Measurements from ENCODE around the gene XYLB.
"Not testable (repeated sequence)": the region's sequence is repeated elsewhere in the genome, so short reads cannot be mapped to it uniquely, and the experiment has no call there.

Gene XYLB

DNA sequence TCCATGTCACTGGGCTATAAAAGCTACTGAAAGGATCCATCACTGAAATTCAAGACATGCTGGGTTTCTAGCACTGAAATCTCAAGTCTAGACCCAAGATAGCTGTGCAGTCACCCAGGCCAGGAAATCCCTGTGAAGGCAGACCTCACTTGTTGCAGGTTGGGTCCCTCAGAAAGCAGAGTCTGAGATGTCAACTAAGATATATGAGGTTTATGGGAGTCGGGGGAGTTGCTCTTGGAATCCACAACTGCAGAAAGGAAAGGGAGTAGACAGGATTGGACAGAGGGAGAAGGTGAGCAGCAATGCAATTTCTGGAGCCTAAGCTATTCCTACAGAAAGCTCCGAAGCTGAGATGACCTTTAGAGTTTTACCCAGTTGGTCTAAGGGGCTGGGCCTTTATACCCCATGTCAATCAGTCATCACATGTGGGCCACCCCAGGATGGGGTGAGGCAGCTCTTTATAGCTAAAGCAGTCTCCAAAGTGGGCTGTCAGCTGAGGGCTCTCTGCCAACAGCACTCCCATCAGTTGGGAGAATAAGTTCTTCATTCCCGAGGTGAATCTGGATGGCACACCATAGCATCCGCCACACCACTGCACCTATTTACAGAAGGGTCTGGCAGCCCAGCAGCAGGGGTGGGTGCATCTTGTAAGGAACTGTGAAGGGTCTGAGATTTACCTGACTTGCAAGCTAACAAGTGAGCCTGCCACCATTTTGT, 54.8 kb downstream of the XYLB start:
- DNase-seq, result no peak

DNA sequence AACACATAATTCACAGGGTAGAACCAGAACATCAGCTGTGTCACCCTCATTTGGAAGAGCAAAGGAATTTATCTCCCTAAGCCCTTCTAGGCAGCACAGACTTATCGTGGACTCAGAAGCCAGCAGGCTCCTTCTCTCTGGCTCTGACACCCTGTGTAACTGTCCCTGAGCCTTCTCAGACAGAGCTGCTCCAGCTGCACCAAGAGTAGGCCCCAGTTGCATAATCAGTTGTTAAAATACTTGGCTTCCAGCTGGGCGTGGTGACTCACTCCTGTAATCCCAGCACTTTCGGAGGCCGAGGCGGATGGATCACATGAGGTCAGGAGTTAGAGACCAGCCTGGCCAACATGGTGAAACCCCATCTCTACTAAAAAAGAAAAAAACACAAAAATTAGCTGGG, 57.7 kb downstream of the XYLB start:
- DNase-seq, result no peak

DNA sequence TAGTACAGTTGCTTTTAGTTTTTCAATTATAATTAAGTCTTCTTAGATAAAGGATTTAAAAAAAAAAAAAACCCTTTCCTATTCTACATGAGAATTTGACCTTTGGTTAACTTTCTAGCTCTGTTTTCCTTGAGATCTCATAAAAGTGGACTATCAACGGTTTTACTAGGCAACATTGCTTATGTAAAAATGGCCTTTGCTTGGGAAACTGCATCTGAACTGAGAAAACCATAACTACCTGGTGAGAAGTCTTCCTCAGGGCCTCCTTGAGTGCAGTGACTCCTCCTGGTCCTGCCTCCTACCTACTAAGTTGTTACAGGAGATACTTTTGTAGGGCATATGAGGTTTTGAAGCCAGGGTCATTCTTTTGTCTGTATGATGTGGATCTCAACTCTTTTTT, 65.0 kb downstream of the XYLB start:
- DNase-seq, result no peak

DNA sequence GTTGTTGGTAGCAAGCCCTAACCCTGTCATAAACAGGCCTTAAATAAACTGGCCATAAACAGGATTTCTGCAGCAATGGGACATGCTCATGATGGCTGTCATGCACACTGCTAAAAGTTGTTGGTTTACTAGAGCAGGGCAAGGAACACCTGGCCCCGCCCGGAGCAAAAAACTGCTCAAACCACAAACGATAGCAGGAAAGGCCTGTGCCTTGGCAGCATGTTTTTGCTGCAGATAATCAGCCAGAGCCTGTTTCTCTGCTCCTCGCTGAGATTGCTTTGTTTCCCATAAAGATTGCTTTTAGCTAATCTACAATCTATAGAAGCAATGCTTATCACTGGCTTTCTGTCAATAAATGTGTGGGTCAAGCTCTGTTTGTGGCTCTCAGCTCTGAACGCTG, 74.2 kb downstream of the XYLB start:
- not testable (repeated sequence) for DNase-seq

DNA sequence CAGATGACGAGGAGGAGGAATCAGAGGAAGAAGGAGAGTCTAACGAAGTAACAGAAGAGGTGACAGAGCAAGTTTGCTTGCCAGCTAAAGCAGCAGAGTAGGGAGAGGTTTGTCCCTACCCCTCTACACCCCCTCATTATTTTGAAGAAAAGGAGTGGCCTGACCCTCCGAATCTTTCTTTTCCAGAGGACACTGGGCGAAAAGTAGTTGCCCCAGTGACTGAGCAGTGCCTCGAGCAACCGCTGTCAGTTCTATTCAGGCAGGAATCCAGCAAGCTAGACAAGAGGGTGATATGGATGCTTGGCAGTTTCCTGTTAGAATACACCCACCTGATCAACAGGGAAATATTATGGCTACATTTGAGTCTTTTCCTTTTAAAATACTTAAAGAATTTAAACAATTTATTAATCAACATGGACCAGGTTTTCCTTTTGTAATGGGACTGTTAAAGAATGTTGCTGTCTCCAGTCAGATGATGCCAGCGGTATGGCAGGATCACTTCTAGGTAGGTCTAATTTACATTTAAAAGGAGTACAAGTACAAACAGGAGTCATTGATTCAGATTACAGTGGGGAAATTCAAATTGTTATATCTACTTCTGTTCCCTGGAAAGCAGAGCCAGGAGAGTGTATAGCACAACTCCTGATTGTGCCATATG, 75.2 kb downstream of the XYLB start:
- DNase-seq, result no peak

DNA sequence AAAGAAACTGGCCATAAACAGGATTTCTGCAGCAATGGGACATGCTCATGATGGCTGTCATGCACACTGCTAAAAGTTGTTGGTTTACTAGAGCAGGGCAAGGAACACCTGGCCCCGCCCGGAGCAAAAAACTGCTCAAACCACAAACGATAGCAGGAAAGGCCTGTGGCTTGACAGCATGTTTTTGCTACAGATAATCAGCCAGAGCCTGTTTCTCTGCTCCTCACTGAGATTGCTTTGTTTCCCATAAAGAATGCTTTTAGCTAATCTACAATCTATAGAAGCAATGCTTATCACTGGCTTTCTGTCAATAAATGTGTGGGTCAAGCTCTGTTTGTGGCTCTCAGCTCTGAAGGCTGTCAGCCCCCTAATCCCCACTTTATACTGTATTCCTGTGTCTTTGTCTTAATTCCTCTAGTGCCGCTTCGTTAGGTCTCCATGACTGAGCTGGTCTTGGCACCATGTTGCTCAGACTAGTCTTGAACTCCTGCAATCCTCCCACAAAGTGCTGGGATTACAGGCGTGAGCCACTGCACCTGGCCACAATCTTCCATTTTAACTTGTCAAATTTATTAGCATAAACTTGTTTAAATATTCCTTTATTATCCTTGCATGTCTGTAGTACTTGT, 80.3 kb downstream of the XYLB start:
- not testable (repeated sequence) for DNase-seq

DNA sequence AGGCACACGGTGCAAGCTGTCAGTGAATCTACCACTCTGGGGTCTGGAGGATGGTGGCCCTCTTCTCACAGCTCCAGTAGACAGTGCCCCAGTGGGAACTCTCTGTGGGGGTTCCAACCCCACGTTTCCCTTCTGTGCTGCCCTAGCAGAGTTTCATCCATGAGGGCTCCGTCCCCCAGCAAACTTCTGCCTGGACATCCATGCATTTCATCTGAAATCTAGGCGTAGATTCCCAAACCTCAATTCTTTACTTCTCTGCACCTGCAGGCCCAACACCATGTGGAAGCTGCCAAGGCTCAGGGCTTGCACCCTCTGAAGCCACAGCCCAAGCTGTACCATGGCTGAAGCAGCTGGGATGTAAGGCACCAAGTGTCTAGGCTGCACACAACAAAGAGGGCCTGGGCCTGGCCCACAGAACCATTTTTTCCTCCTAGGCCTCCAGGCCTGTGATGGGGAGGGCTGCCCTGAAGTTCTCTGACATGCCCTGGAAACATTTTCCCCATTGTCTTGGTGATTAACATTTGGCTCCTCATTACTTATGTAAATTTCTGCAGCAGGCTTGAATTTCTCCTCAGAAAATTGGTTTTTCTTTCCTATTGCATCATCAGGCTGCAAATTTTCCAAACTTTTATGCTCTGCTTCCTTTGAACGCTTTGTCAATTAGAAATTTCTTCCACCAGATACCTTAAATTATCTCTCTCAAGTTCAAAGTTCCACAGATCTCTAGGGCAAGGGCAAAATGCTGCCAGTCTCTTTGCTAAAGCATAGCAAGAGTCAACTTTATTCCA, 86.5 kb downstream of the XYLB start:
- DNase-seq, result not testable (repeated sequence)

DNA sequence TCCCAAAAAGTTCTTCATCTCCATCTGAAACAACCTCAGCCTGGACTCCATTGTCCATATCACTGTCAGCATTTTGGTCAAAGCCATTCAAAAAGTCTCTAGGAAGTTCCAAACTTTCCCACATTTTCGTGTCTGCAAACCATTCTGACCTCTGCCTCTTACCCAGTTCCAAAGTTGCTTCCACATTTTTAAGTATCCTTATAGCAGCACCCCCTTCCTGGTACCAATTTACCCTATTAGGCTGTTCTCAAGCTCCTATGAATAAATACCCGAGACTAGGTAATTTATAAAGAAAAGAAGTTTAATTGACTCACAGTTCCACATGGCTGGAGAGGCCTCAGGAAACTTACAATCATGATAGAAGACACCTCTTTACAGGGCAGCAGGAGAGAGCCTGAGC, 87.1 kb downstream of the XYLB start:
- DNase-seq, result not testable (repeated sequence)

DNA sequence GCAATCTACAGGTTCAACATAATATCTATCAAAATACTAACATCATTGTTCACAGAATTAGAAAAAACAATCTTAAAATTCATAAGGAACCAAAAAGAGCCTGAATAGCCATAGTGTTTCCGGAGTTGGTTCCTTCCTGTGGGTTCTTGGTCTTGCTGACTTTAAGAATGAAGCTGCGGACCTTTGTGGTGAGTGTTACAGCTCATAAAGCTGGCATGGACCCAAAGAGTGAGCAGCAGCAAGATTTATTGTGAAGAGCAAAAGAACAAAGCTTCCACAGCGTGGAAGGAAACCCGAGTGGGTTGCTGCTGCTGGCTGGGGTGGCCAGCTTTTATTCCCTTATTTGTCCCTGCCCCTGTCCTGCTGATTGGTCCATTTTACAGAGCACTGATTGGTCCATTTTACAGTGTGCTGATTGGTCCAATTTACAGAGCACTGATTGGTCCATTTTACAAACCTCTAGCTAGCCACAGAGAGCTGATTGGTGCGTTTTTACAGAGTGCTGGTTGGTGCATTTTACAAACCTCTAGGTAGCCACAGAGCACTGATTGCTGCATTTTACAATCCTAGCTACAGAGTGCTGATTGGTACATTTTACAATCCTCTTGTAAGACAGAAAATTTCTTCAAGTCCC, 92.0 kb downstream of the XYLB start:
- peak; percentile 66 for DNase-seq

DNA sequence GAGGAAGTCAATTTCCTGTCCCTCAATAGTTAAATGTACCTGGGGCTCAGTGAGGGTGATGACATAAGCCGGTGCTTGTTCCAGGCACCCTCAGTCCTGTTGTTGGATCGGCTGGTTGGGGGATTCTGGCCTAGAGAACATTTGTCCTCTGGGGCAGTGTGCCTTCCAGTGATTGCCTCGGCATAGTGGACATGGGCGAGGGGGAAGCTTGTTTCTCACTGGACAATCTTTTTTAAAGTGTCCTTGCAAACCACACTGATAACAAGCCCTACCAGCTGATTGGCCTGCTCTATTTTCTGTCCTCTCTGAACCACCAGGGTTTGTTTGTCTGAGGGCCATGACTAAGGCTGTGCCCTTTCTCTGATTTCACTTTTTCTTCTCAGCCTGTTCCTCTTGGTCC, 96.6 kb downstream of the XYLB start:
- not testable (repeated sequence) for DNase-seq

DNA sequence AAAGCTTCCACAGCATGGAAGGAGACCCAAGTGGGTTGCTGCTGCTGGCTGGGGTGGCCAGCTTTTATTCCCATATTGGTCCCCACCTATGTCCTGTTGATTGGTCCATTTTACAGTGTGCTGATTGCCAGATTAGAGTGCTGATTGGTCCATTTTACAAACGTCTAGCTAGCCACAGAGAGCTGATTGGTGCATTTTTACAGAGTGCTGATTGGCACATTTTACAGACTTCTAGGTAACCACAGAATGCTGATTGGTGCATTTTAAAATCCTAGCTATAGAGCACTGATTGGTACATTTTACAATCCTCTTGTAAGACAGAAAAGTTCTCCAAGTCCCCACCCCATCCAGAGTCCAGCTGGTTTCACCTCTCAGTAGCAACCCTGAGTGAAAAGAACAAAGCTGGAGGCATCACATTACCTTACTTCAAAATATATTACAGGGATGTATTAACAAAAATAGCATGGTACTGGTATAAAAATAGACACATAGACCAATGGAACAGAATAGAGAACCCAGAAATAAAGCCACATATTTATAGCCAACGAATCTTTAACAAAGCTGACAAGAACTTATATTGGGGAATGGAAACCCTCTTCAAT, 99.6 kb downstream of the XYLB start:
- DNase-seq, result no peak

DNA sequence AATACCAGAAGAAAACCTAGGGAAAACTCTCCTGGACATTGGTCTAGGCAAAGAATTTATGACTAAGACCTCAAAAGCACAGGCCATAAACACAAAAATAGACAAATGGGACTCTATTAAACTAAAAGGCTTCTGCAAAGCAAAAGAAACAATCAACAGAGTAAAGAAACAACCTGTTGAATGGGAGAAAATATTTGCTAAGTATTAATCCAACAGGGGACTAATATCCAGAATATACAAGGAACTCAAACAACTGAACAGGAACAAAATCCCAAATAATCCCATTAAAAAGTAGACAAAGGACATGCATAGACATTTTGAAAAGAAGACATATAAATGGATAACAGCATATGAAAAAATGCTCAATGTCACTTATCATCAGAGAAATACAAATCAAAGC, 100.2 kb downstream of the XYLB start:
- no peak for DNase-seq

DNA sequence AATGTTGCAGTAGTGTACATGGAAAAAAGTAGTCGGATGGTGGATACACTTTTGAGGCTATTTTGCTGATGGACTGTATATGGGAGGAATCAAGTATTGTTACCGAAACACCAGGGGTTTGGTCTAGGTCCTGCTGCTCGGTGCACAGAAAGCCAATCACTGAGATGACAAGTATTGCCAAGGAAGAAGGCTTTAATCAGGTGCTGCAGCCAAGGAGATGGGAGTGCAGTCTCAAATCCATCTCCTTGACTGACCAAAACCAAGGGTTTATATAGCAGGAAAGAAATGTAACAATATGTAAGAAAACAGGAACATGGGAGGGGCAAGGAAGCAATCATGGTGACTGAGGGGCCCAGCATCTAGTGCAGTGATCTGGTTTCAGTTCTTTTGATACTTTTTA, 104.3 kb downstream of the XYLB start:
- DNase-seq, result no peak

DNA sequence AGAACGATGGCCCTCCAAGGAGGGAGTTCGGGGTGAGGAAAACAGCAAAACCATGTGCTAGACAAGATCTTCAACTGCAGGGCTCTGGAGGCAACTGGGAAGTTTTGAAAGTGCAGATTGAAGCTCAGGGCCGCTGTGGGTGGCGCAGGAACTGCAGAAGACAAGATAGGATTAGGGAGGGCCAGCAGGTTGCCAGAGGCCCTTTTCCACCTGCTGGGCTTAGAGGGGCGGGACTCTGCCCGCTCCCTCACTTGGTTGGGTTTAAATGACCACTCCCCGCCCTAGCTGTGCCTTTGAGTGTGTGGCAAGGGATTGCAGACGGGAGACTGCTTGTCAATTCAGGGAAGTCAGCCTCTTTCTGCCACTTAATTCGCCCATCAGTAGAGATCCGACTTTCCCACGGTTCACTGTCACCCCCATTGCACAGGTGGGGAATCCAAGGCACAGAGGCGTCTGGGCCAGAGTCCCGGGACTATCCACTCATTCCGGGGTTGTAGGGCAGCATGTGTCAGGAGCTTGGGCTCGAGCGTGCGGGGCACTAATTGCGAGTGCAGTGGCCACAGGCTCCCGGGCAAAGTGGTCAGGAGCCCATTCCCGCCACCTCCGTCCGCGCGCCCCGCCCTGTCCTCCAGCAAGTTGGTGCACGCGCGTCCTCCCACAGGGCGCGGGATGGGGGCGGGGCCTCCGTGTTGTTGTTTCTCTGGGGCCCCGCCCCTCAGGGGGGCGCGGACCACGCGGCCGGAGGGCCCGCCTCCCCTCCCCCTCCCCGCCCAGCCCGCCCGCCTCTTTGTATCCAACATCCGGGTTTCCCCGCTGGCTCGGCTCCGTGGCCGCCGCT, 106.7 kb downstream of the XYLB start, which contains the start of gene ACVR2B:
ACVR2B (plus strand) TSS at position 816 of the 838 bp plus-strand sequence. CDS start 433 bp downstream, outside the sequence.
- DNase-seq, result peak; percentile 18

DNA sequence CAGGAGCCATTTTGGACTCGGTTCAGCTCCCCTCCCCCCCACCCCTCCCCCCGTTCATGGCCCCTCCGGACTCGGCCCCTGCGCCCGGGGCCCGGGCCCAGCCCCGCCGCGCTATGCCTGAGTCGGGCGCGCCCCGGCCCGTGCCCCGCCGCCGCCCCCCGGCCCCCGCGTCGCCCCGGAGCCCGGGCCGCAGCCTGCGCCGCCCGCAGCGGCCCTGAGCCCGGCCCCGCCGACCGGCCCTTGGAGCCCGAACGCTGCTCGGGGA, 107.3 kb downstream of the XYLB start:
- no peak for DNase-seq

DNA sequence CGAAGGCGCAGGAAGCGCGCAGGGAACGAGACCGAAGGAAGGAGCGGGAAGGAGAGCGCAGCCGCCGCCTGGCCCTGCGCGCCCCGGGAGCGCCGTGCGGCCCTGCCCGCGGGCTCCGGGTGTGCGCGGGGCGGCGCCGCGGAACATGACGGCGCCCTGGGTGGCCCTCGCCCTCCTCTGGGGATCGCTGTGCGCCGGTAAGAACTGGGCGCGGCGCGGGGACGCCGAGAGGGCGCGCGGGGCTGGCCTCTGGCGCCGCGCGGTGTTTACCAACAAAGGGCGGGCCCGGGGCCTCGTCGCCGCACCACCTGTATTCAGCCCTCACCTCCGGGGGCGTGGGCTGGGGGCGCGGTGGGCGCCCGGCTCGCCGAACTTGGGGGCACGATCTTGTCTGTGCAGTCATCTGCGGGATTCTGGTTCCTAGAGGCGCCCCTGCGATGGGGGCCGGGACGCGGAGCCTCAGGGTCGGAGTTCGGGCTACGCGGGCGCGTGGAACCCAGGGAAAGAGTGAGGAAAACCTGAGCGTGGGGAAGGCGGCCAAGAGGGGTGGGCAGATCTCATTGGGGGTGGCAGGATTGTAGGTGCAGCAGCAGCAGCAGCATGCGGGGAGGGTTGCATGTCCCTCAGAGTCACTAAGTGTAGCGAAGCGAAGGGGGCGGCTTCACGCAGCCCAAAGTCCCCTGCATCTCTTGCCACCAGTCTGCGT, 107.7 kb downstream of the XYLB start:
- DNase-seq, result no peak

DNA sequence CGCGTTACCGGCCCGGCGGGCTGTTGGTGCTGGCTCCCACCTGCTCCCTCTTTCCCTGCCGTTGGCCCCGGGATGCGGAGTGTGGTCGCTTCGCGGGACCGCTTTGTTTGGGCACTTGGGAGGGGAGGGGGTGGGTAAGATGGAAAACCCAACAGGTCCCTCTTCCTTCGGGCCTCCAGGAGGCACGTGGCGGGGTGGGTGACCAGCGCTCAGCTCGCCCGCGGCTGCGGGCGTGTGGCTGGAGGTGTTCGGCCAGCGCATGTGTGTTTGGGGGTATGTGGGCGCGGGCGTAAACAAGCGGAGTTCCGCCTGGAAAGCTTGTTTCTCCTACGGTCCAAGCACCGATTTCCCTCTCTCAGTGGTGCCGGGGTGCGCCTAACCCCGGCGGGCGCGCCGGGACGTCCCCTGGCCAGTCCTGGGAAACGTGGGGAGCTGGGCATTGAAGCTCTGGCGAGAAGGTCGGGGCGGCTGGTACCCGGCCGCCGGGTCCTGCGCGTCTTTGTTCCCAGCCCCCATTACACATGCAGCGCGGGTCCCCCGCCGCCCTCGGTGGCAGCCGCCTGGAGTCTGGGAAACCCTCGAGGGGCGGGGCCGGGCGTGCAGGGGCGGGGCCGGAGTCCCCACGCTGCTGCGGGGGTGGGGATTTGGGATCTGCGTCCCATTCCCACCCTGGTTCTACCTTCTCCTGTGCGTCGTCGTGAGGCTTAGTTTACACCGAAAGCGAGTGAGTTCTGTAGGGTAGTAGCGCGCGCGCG, 108.5 kb downstream of the XYLB start:
- DNase-seq, result no peak

DNA sequence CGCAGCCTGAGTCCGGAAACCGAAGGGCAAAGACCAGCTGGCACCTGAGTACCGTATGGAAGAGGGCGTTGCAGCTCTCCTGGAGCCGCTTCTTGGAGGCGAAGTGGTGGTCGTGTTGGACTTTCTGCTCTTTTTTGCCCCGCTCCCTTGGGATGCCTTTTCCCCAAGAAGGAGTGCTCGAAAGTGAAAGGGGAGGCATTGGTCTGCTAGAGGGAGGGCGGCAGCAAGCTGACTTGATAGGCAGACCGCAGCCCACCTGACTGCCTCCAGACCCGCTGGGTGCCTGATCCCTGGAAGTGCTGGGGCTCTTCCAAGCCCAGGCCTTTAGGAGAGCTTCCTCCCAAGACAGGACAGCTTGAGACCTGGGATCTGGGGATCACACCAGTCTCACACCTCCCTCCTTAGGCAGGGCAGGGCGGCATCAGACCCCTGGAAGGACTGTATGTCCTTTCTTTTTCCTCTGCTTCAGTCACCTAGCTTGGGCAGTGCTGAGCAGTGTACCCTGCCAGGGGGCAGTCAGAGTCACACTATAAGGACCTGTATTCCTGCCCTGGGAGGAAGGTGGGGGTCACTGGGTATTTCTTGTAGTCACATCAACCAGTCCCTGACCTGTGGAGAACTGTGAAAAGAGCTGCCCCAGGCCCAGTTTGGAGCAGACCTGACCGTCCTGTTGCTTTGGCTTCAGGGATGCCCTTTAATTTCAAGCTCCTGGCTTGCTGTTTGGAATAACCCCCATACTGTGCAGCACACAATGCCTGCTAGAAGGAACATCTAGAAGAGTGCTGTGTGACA, 109.2 kb downstream of the XYLB start:
- no peak for DNase-seq
